ENCODE measurements around the gene STOML2.
A peak's percentile ranks its signal among the peaks of the same experiment; 100 is the strongest.
"Not testable (repeated sequence)": the region's sequence is repeated elsewhere in the genome, so short reads cannot be mapped to it uniquely, and the experiment has no call there.

Gene STOML2

GRCh38 chr9:35102769-35103659, at the start of gene STOML2:
TSS of gene STOML2 (minus strand) at chr9:35103131. CDS start at chr9:35103094, 37 bp downstream.
- DNase-seq: peak; percentile 94

GRCh38 chr9:35147941-35148563, 45.1 kb upstream of the STOML2 start:
- DNase-seq: not testable (repeated sequence)

GRCh38 chr9:35142037-35142436, 39.1 kb upstream of the STOML2 start:
- no peak for DNase-seq

DNA sequence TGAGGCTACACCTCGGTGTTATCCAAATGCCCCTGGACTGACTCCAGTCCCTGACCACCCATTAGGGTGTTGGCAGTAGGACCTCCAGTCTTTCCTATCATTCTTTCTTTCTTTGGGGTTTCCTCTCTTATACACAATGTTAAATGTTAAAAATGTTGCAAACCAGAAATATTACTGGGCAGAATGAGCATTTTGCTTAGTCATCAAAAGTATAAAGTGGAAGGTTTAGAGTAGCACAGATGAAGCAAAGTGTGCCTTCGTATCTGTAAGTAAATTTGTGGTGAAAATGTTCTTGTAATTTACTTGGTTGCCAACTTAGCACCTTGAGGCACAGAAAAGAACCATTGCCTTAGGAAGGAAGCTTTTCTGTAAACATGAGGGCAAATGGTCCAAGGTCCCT, 37.2 kb upstream of the STOML2 start:
- no peak for DNase-seq

DNA sequence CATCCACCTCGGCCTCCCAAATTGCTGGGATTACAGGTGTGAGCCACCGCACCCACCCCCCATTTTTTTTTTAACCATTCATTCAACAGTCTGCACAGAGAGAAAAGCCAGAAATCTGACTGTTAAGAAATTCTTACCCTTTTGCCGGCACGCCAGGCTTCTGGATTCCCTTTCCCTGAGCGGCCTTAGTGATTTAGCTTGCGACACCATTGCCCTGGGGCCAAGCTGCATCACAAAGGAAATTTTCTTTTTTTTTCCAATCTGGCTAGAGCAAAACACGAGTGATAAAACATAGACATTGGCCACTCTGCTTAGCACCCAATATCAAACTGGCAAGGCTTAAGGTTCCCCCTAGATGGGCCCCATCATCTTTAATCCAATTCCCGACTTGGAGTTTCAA, 33.9 kb upstream of the STOML2 start:
- DNase-seq: no peak

DNA sequence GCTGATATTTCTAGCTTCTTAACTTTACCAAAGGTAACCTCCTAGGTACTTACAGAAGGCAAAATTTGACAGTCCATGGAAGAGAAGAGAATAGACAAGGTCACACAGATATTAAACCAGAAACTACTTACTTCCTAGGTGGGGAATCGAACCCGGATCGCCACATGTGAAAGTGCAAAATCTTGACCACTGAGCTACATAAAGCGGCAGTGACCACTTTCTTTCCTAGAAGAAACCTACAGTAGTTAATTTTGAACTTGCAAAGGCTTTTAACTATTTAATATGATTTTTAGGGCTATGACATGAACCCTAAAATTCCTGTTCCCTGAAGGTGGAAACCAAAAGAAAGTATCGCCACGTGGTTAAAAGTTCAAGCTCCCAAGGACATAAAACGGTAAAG, 33.1 kb upstream of the STOML2 start:
- DNase-seq: no peak

GRCh38 chr9:35134920-35135319, 32.0 kb upstream of the STOML2 start:
- no peak for DNase-seq

DNA sequence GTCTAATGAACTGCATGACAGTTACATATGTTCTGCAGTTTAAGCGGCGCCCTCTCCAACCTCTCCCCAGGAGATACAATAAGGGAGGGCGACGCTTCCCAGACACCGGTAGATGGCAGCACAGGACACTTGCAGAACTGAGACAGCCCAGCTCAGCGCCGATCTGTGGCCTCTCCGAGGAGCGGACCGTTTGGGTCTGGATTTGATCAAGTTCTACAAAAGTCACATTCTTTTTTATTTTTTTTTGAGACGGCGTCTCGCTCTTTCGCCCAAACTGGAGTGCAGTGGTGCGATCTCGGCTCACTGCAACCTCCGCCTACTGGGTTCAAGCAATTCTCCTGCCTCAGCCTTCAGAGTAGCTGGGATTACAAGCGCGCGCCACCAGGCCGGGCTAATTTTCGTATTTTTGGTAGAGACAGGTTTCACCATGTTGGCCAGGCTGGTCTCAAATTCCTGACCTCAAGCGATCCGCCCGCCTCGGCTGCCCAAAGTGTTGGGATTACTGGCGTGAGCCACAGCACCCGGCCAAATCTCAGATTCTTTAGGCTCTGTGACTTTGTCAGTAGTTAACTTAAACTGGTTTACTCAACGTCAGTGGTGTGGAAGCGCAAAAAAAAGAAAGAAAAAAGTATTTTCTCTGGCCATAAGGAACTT, 14.1 kb upstream of the STOML2 start:
- peak; percentile 92 for DNase-seq

GRCh38 chr9:35116539-35116897, 13.6 kb upstream of the STOML2 start:
- DNase-seq: no peak

DNA sequence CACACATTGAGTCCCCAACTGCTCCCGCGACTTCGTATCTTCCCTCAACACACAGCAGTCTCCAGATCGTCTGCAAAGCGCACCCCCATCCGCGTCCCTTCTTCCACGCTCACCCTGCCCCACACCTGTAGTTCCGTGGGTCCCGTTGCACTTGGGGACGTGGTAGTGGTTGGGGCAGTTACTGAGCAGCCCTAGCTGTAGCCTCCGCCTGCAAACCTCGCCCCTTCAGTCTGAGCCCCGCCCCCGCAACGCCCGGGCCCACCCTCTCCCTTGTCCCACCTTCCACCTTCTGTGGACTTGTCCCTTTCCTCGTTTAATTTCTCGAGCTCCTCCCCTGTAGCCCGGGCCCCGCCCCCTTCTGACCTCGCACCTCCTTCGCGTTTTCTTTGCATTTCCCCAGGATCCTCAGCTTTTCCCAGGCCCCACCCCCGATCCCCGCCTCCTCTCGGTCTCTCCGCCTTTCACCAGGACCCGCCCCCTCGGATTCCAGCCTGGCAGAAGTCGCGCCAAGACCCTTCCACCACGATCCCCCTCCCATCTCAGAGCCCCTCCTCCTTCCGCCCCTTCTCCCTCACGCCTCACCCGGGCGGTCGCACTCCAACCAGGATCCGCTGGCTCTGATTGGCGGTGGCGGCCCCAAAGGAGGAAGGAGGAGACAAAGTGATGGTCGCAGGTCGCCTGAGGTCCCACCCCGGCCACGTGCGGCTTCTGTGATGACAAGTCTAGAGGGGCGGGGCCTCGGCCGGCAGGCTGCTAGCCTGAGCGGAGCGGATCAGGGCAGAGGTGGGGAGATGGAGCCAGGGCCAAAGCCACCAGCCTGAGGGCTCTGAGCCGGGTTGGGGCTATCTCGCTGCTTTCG, 13.0 kb upstream of the STOML2 start, which contains the start of gene ATOSB:
Gene ATOSB, minus strand, starts transcription at position 183 of the 859 bp plus-strand sequence. CDS start 7,588 bp downstream, outside the sequence.
- DNase-seq: peak; percentile 97

DNA sequence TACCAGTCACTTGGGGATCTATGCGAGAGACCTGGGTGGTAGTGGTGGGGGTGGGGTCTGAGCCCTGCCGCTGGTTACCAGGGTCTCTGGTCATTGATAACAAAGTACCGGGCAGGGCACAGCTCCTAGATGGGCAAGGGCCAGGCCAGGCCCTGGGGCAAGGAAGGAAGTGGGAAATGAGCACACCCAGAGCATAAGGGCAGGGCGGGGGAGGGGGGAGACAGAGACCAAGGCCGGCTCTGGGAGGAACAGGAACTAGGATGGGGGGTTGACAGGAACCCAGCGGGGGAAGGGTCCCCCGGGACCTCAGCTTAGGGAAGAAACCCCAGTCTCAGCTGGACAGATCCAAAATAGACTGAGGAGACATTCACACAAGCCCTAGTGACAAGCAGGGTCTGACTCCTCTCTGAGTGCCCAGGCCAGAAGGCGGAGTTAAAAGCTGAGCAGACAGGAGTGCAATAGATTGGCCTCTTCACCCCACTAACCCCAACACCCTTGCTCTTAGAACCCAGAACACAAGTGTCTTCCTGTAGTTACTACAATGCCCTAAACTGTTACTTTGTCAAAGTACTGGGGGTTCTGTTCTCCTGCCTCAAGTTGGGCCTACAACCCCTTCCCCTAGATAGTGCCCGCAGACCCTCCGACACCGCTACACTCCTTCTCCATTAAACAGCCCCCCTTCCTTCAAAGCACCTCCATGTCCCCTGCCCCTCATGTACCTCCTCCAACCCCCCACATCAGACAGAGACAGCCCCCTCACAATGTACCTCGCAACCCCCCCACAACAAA, 12.1 kb upstream of the STOML2 start:
- peak; percentile 57 for DNase-seq

DNA sequence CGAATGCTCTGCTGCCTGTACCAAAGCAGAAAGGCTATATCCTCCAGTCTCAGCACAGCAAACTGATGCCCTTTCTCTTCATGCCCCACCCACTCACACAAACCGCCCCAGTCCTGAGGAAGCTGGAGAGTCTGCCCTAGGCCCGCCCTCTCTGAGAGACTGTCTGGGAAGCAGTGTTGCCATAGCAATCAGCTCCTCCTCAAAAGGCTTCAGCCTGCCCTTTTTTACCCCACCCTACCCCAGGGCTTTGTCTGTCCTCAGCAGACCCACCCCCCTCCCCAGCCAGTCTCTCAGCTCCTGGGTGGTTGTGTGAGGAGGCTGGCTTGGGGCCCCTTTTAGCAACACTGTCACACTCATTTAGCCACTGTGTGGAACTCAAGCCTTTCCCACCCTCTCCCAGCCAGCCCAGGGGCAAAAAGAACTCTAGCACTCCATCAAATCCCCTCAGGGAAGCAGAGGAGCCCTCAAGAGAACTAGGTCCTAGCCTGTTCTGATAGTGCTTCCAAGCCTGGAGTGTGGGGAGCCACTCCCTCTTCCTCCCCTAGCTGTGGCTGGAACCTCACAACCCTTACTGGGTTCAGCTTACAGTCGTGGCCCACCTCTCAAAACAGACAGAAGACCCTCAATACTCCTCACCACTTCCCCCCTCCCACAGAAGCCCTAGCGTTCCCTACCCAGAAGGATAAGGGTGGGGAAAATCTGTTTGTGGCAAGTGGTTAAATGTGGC, 11.3 kb upstream of the STOML2 start:
- DNase-seq: peak; percentile 98

DNA sequence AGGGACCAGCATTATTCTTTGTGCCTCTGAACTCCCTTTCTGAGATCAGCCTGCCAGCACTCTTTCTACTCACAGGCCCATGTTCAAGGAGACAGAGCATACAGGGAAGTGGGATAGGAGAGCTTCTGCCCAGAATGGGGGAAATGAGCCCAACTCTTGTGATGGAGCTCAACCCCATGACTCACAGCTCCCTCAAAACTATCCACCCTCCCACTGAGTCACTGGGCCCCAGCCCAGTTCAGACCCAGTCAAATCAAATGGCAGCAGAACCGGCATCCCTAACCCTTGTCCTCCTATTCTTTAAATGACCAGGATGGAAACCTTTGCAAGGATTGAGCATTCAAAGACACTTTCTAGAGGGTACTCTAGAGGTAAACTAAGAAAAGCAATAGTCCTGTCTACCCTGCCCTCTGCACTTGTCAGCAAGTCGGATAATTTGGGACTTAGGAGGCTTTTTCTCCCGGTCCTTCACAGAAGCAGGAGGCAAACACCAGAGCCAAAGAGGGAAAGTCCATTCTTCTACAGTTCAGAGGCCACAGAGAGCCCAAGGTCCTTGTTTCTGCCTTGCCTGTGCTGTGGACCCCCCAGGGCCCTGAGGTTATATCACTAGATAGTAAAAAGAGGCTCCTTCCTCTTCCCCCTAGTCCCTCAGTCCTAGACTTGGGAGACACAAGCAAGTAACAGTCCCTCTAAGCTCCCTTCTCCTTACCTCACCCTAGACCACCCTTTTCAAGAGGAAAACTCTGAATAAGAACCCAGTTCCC, 9.5 kb upstream of the STOML2 start:
- DNase-seq: peak; percentile 40

GRCh38 chr9:35111001-35111933, 8.3 kb upstream of the STOML2 start:
- DNase-seq: peak; percentile 98

DNA sequence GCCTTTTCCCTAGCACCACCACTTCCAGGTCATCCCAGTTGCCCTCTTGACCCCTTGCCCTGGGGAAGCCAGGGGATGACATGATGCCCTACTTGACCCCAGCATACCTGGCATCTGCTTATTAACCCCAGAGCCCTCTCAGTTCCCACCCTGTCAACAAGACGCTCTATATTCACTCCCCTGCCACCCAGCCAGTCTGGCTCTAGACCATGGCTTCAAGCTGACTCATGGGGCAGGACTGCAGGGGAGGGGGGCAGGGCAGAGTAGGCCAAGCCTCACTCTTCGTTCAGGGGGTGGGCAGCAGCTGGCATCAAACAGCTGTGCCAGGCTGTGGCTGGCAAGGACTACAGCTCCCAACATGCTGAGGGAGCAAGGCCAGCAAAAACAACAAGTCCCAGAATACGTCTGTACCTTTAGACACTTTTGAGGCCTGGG, 7.4 kb upstream of the STOML2 start:
- DNase-seq: peak; percentile 8

DNA sequence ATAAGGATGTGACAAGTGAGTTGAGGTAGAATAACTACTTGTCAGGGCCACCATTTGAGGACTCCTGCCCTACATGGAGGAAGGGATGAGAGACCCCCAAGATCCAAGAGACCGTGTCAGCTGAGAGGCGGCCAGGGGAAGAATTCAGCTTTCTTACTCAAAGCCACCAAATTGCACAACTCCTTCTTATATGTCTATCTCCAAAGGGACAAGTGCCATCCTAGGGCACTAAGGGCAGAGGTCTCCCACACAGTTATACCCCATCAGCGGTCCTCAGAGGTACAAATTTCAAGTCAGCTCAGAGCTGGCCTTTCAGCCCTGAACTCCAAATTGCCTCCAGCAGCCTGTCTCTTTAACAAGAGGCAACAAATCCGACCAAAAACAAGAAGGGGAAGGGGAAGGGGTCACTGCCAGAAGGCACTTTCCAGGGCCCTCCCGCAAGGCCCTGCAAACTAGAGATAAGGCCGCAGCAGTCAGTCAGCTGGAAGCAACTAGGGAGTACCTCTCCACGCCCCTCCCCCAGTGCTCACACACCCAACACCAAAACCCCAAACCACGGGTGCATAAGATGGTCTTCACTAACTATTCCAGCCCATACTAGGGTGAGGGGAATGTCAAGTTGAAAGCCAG, 6.1 kb upstream of the STOML2 start:
- DNase-seq: no peak

- DNase-seq: no peak
Observed at GRCh38 chr9:35108461-35108860, 5.5 kb upstream of the STOML2 start.
